Mucosa of descending colon (tissue), 3 donors: ENCODE measurements around the gene CTDNEP1. TPM values are rescaled to one million over a fixed set of nuclear protein-coding genes. Genes with fewer than 3 reads are reported as not detected.

Source experiments
- ATAC-seq: fragments of 200-7000 bp; cut with Tn5 transposase; one replicate; pipeline ENCODE4 v1.9.1; 2020; ENCODE audit warnings: mild to moderate bottlenecking, moderate library complexity
- DNase-seq, 3 donors: peaks; one replicate each; pipeline ENCODE4 v3.0.0-alpha.2; 2020
- H3K36me3 ChIP-seq: fragments of 200-600 bp; one replicate; pipeline ENCODE4 v1.8.0; 2021; ENCODE audit warnings: low read depth, mild to moderate bottlenecking
- H3K4me1 ChIP-seq: fragments of 200-600 bp; one replicate; pipeline ENCODE4 v1.8.0; 2021; ENCODE audit warnings: low read depth, mild to moderate bottlenecking
- H3K4me3 ChIP-seq: fragments of 200-600 bp; one replicate; pipeline ENCODE4 v1.8.0; 2021; ENCODE audit warnings: mild to moderate bottlenecking
- H3K9me3 ChIP-seq: fragments of 200-600 bp; one replicate; pipeline ENCODE4 v1.8.0; 2021; ENCODE audit warnings: mild to moderate bottlenecking
- intact Hi-C, 2 donors: fragments of 100-400 bp; cut with DNase I in 1 of 2; cut with micrococcal nuclease in 1 of 2; formaldehyde crosslinking; loops; one replicate each; pipeline versions ENCODE4 v1.11.0 to v1.11.1; 2022; cut with DNase I, micrococcal nuclease
- total RNA-seq, 3 donors: library from RNA; stranded (reverse); fragmentation: NEBNext Ultra II Directional in 2 of 3; extraction: Animal tissue kit (Norgen Biotek cat#: 25700) in 2 of 3; gene quantifications; one replicate each; pipeline versions ENCODE4 v1.2.1 to v1.2.4, GENCODE V29; 2021 to 2023
- TF ChIP-seq, protein P1 (sequence below): fragments of 200-600 bp; IDR thresholded peaks from one replicate; pipeline ENCODE4 v1.8.0; 2022; ENCODE audit warnings: antibody characterized with exemption, mild to moderate bottlenecking
- donor health status: DM: no; HTN: no; CAD: no; lungs with moderate emphysema.
- donor health status: DM: no; HTN: no; CAD: no.
- donor health status: DM: no; HTN: yes; CAD: no.

The CTDNEP1 gene
- total RNA-seq, 3 donors from 2014 or later = 117 to 123 (median 117) TPM

GRCh38 chr17:7290166-7290565 is 38.6 kb upstream of the CTDNEP1 start:
- H3K9me3 ChIP-seq = no peaks in the 10 kb centered on the region
- no peak for DNase-seq
- intact Hi-C loops = no loop called here
- ATAC-seq = no peak
- no peaks in the 10 kb centered on the region for H3K36me3 ChIP-seq
- H3K4me3 ChIP-seq = no peak overlapping the region
- peaks cover 10% of the 10 kb centered on the region for H3K4me1 ChIP-seq
- TF ChIP-seq, protein P1, sequence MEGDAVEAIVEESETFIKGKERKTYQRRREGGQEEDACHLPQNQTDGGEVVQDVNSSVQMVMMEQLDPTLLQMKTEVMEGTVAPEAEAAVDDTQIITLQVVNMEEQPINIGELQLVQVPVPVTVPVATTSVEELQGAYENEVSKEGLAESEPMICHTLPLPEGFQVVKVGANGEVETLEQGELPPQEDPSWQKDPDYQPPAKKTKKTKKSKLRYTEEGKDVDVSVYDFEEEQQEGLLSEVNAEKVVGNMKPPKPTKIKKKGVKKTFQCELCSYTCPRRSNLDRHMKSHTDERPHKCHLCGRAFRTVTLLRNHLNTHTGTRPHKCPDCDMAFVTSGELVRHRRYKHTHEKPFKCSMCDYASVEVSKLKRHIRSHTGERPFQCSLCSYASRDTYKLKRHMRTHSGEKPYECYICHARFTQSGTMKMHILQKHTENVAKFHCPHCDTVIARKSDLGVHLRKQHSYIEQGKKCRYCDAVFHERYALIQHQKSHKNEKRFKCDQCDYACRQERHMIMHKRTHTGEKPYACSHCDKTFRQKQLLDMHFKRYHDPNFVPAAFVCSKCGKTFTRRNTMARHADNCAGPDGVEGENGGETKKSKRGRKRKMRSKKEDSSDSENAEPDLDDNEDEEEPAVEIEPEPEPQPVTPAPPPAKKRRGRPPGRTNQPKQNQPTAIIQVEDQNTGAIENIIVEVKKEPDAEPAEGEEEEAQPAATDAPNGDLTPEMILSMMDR = no peak

- TF ChIP-seq, protein P1 = no peak
- DNase-seq (no peak), ATAC-seq (no peak)
- Histone ChIP-seq H3K4me1 (peaks cover 8% of the 10 kb centered on the region), H3K4me3 (no peak overlapping the region), H3K36me3 (no peaks in the 10 kb centered on the region), H3K9me3 (no peaks in the 10 kb centered on the region)
- intact Hi-C loops = no loop called here
These were observed 37.9 kb upstream of the CTDNEP1 start for GRCh38 chr17:7289256-7290032.

DNA sequence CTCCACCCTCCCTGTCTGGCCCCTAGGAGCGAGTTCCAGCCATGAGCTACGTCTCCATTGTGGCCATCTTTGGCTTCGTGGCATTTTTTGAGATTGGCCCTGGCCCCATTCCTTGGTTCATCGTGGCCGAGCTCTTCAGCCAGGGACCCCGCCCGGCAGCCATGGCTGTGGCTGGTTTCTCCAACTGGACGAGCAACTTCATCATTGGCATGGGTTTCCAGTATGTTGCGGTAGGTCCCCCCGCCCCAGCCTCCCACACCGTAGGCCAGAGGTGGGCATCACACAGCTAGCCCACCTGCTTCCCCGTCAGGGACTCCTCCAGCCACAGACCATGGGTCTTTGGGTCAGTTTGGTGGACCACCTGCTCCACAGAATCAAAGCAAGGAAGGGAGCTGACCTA is 34.1 kb upstream of the CTDNEP1 start:
- Histone ChIP-seq H3K36me3 (no peaks in the 10 kb centered on the region), H3K4me1 (peaks cover 19% of the 10 kb centered on the region), H3K4me3 (no peak overlapping the region), H3K9me3 (no peaks in the 10 kb centered on the region)
- TF ChIP-seq, protein P1 = no peak
- intact Hi-C loops = no loop called here
- no peak for DNase-seq
- ATAC-seq = no peak

GRCh38 chr17:7284911-7285310 is 33.4 kb upstream of the CTDNEP1 start:
- no peak for ATAC-seq
- Histone ChIP-seq H3K4me3 (no peak overlapping the region), H3K4me1 (peaks cover 25% of the 10 kb centered on the region)

DNA sequence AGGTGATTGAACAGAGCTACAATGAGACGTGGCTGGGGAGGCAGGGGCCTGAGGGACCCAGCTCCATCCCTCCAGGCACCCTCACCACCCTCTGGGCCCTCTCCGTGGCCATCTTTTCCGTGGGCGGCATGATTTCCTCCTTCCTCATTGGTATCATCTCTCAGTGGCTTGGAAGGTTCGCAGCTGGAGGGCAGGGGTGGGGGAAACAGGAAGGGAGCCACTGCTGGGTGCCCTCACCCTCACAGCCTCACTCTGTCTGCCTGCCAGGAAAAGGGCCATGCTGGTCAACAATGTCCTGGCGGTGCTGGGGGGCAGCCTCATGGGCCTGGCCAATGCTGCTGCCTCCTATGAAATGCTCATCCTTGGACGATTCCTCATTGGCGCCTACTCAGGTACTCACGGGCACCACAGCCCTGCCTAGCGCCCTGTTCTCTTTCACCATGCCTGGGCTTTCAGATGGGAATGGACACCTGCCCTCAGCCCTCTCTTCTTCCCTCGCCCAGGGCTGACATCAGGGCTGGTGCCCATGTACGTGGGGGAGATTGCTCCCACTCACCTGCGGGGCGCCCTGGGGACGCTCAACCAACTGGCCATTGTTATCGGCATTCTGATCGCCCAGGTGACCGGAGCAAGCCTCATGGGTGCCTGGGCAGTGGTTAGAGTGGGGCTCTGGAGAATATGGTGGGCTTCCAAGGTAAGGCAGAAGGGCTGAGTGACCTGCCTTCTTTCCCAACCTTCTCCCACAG is 32.1 kb upstream of the CTDNEP1 start:
- H3K4me3 ChIP-seq = no peak overlapping the region
- no peak for ATAC-seq
- no peaks in the 10 kb centered on the region for H3K9me3 ChIP-seq
- intact Hi-C loops = no loop called here
- H3K4me1 ChIP-seq = peaks cover 27% of the 10 kb centered on the region
- TF ChIP-seq, protein P1 = no peak
- H3K36me3 ChIP-seq = no peaks in the 10 kb centered on the region
- no peak for DNase-seq

More at GRCh38 chr17:7284911-7285310, 33.4 kb upstream of the CTDNEP1 start:
- H3K9me3 ChIP-seq = no peaks in the 10 kb centered on the region
- no peak for DNase-seq
- no peaks in the 10 kb centered on the region for H3K36me3 ChIP-seq
- TF ChIP-seq, protein P1 = no peak
- intact Hi-C loops = no loop called here
